Fibroblast of lung (primary cell): ENCODE results near the gene BCCIP. TPM values are rescaled to one million over a fixed set of nuclear protein-coding genes. Genes with fewer than 3 reads are reported as not detected.

Experiments
- DNase-seq, 2 donors: peaks; one replicate each; pipeline versions ENCODE4 v3.0.0 to v3.0.0-alpha.2; 2010; ENCODE audit warnings: low read depth in 2 of 2
- H2AFZ ChIP-seq: 2 replicates; pipeline ENCODE4 v1.5.1; 2012; ENCODE audit warnings: low read length, control low read depth, inconsistent platforms
- H3K27ac ChIP-seq: 2 replicates; pipeline ENCODE4 v1.5.1; 2011; ENCODE audit warnings: low read length, control low read depth; ENCODE audit not compliant: insufficient read depth
- H3K27me3 ChIP-seq: 2 replicates; pipeline ENCODE4 v1.5.1; 2011; ENCODE audit warnings: mild to moderate bottlenecking, low read length; ENCODE audit not compliant: control insufficient read depth, insufficient read depth
- H3K36me3 ChIP-seq: 2 replicates; pipeline ENCODE4 v1.5.1; 2011; ENCODE audit warnings: low read length; ENCODE audit not compliant: control insufficient read depth, insufficient read depth
- H3K4me1 ChIP-seq: 2 replicates; pipeline ENCODE4 v1.5.1; 2011; ENCODE audit warnings: low read length; ENCODE audit not compliant: control insufficient read depth, insufficient read depth; ENCODE audit errors: extremely low read depth
- H3K4me2 ChIP-seq: 2 replicates; pipeline ENCODE4 v1.5.1; 2011; ENCODE audit warnings: low read length, control low read depth; ENCODE audit not compliant: insufficient read depth; ENCODE audit errors: extremely low read depth
- H3K4me3 ChIP-seq, 4 experiments: fragments of 200-600 bp in 1 of 4; sonication (generic) in 1 of 4; replicated peaks in 1 of 4; 2 replicates each; pipeline ENCODE4 v1.5.1; 2011 to 2016; ENCODE audit warnings: low read length in 4 of 4, low read depth in 3 of 4, mild to moderate bottlenecking in 3 of 4, control low read depth in 2 of 4, inconsistent platforms in 1 of 4, mixed read lengths in 1 of 4; ENCODE audit not compliant: insufficient read depth in 1 of 4; ENCODE audit errors: control extremely low read depth in 1 of 4
- H3K79me2 ChIP-seq: 2 replicates; pipeline ENCODE4 v1.5.1; 2012; ENCODE audit warnings: mild to moderate bottlenecking, low read length, inconsistent platforms; ENCODE audit not compliant: control insufficient read depth, insufficient read depth
- H3K9ac ChIP-seq: 2 replicates; pipeline ENCODE4 v1.5.1; 2011; ENCODE audit warnings: mild to moderate bottlenecking, low read length, control low read depth; ENCODE audit not compliant: insufficient read depth
- H3K9me3 ChIP-seq: 2 replicates; pipeline ENCODE4 v1.5.1; 2012; ENCODE audit warnings: low read depth, low read length; ENCODE audit not compliant: control insufficient read depth, insufficient read depth
- H4K20me1 ChIP-seq: 2 replicates; pipeline ENCODE4 v1.5.1; 2011; ENCODE audit warnings: low read length; ENCODE audit not compliant: control insufficient read depth, insufficient read depth; ENCODE audit errors: extremely low read depth
- CTCF ChIP-seq, 2 donors: IDR thresholded peaks in 1 of 2; conservative IDR thresholded peaks in 1 of 2; 1 replicate in 1 of 2; 2 replicates in 1 of 2; pipeline ENCODE4 v1.5.1; 2011 to 2012; ENCODE audit warnings: low read length in 2 of 2, control low read depth in 1 of 2, inconsistent platforms in 1 of 2, low read depth in 1 of 2, mild to moderate bottlenecking in 1 of 2
- EZH2 ChIP-seq: IDR thresholded peaks from 2 replicates; pipeline ENCODE4 v1.5.1; 2012; ENCODE audit warnings: low read length, control low read depth, mild to moderate bottlenecking; ENCODE audit errors: missing control alignments
- polyA minus RNA-seq: library from RNA; depleted of rRNA, polyadenylated mRNA; stranded (reverse); fragments of >200 nt; gene quantifications from 2 replicates; pipeline ENCODE4 v1.2.3, GENCODE V29; 2011; ENCODE audit warnings: low replicate concordance
- polyA plus RNA-seq, 2 donors: library from polyadenylated mRNA; depleted of rRNA in 1 of 2; stranded (reverse) in 1 of 2; unstranded in 1 of 2; fragments of >200 nt; gene quantifications; 2 replicates each; pipeline ENCODE4 v1.2.1, GENCODE V29; 2011 to 2012; ENCODE audit warnings: missing spikeins in 1 of 2
- total RNA-seq: library from RNA; depleted of rRNA; stranded (reverse); fragments of >200 nt; gene quantifications from 2 replicates; pipeline ENCODE4 v1.2.1, GENCODE V29; 2014

The BCCIP gene
- total RNA-seq = 31.3 and 32.0 TPM in 2 replicates
- 72.2 and 88.9 TPM in 2 replicates for polyA plus RNA-seq
- polyA plus RNA-seq (2012) = 65.7 and 79.4 TPM in 2 replicates
- polyA minus RNA-seq = 2.4 and 2.7 TPM in 2 replicates

GRCh38 chr10:125822878-125823662 lies at the start of gene BCCIP, which contains the start of gene UROS:
Gene BCCIP, plus strand, starts transcription at chr10:125823546. Its CDS starts 12 bp downstream, at chr10:125823558.
Gene UROS, minus strand, starts transcription at chr10:125823258. Its CDS starts 6,759 bp downstream, at chr10:125816499.
- peak; percentile 82 to 91 for DNase-seq
- H3K36me3 ChIP-seq = peaks cover 3% of the 10 kb centered on the region
- no peaks in the 10 kb centered on the region for H3K27me3 ChIP-seq
- H3K4me1 ChIP-seq = peaks cover 10% of the 10 kb centered on the region
- peak within 1 kb of the TSS; percentile 96 for H3K9ac ChIP-seq
- no peaks in the 10 kb centered on the region for H3K9me3 ChIP-seq
- peak within 1 kb of the TSS; percentile 100 for H3K27ac ChIP-seq
- H3K4me2 ChIP-seq = peak within 1 kb of the TSS; percentile 91
- TF ChIP-seq EZH2 = no peak
- H4K20me1 ChIP-seq = no peaks in the 10 kb centered on the region
- peaks cover 46% of the 10 kb centered on the region for H3K79me2 ChIP-seq
- peak within 1 kb of the TSS; percentile 64 to 99 (median 86) for H3K4me3 ChIP-seq
- H2AFZ ChIP-seq = peak within 1 kb of the TSS; percentile 100

GRCh38 chr10:125773687-125774543 lies 49.4 kb upstream of the BCCIP start:
- Histone ChIP-seq H3K27ac (no peak overlapping the region), H3K9me3 (no peaks in the 10 kb centered on the region), H3K4me3 (peak overlapping the region in 1 of 4 experiments; percentile 10), H2AFZ (no peak overlapping the region), H4K20me1 (no peaks in the 10 kb centered on the region), H3K79me2 (no peaks in the 10 kb centered on the region), H3K27me3 (no peaks in the 10 kb centered on the region), H3K4me2 (no peak overlapping the region), H3K9ac (no peak overlapping the region), H3K4me1 (no peaks in the 10 kb centered on the region), H3K36me3 (no peaks in the 10 kb centered on the region)
- no peak for DNase-seq
- TF ChIP-seq CTCF (conservative IDR thresholded peaks at IDR 0.05 in 1 of 2, IDR thresholded peaks at IDR 0.05 in 1 of 2; ENCODE audit: low read depth in 1 of 2, low read length in 2 of 2) (no peak), EZH2 (no peak)

- no peaks in the 10 kb centered on the region for H3K9me3 ChIP-seq
- H3K9ac ChIP-seq = no peak overlapping the region
- H3K36me3 ChIP-seq = no peaks in the 10 kb centered on the region
- H3K4me1 ChIP-seq = no peaks in the 10 kb centered on the region
- H3K27ac ChIP-seq = no peak overlapping the region
- H3K4me2 ChIP-seq = no peak overlapping the region
- no peak overlapping the region for H3K4me3 ChIP-seq
- peaks cover 2% of the 10 kb centered on the region for H3K27me3 ChIP-seq
- TF ChIP-seq EZH2 (no peak), CTCF (conservative IDR thresholded peaks at IDR 0.05 in 1 of 2, IDR thresholded peaks at IDR 0.05 in 1 of 2; ENCODE audit: low read depth in 1 of 2, low read length in 2 of 2) (no peak)
- H3K79me2 ChIP-seq = no peaks in the 10 kb centered on the region
- no peak overlapping the region for H2AFZ ChIP-seq
- DNase-seq = no peak
- no peaks in the 10 kb centered on the region for H4K20me1 ChIP-seq
Measured at GRCh38 chr10:125774581-125775191, 48.7 kb upstream of the BCCIP start.
